Measurements from ENCODE around the gene JAK3. TPM values are rescaled to one million over a fixed set of nuclear protein-coding genes. Genes with fewer than 3 reads are reported as not detected.
A peak's percentile ranks its signal among the peaks of the same experiment; 100 is the strongest.

JAK3 gene
- total RNA-seq, 1 experiment from 2014 or later: 3.3 TPM

GRCh38 chr19:17775991-17776803 is 71.6 kb downstream of the JAK3 start:
- no peak overlapping the region for H3K23ac ChIP-seq (ENCODE audit: insufficient read length, low read depth, low read length)
- no peak overlapping the region for H4K8ac ChIP-seq (replicated peaks; ENCODE audit: insufficient read length, low read depth, low read length)
- H2BK20ac ChIP-seq (ENCODE audit: low read depth, low read length, poor library complexity, severe bottlenecking): no peak overlapping the region
- no peak overlapping the region for H4K5ac ChIP-seq (ENCODE audit: insufficient read length, low read depth, low read length)
- no peak overlapping the region for H3K9ac ChIP-seq (ENCODE audit: extremely low read depth, insufficient read length, low read length)
- no peak overlapping the region for H3K4me2 ChIP-seq (ENCODE audit: insufficient read depth, insufficient read length, low read length)
- no peak overlapping the region for H3K18ac ChIP-seq (ENCODE audit: insufficient read length, low read depth, low read length)
- H2BK12ac ChIP-seq (ENCODE audit: insufficient read length, low read depth, low read length): no peak overlapping the region
- Mint-ChIP-seq H3K4me3 (no peak overlapping the region; a peak in 1 of 5 replicates), H3K27me3 (ENCODE audit: low read depth) (0 out of 2 replicates have a peak, but pooled peaks cover 2% of the 10 kb centered on the region), H3K27ac (peak overlapping the region in 2 of 3 experiments; percentile 20 to 32; a peak in 2 of 7 replicates), H3K9me3 (peaks cover 0 to 2% of the 10 kb centered on the region in 2 experiments; a peak in 1 of 5 replicates), H3K4me1 (peaks cover 13 to 23% of the 10 kb centered on the region in 2 experiments), H3K36me3 (ENCODE audit: insufficient read depth in 1 of 3, low read depth in 3 of 3) (peaks cover 2 to 8% (median 8%) of the 10 kb centered on the region in 3 experiments; a peak in 6 of 7 replicates)
- H3K23me2 ChIP-seq (ENCODE audit: insufficient read length, low read depth, low read length, poor library complexity, severe bottlenecking): peaks cover 13% of the 10 kb centered on the region
- no peak overlapping the region for H3K14ac ChIP-seq (ENCODE audit: insufficient read depth, low read length)
- H2AK5ac ChIP-seq (ENCODE audit: insufficient read length, low read length): no peak overlapping the region
- H3K27me3 ChIP-seq (ENCODE audit: insufficient read depth, low read length): no peaks in the 10 kb centered on the region
- no peak overlapping the region for H3K27ac ChIP-seq (ENCODE audit: insufficient read length, low read depth, low read length)
- no peak overlapping the region for H2AFZ ChIP-seq (ENCODE audit: low read length)
- TF ChIP-seq CTCF (conservative IDR thresholded peaks at IDR 0.05): no peak
- no CpG with 5 or more reads among the region's 27 CpGs for WGBS (ENCODE audit: extremely low coverage, insufficient read length, low lambda C conversion rate)
- peaks cover 2% of the 10 kb centered on the region for H4K20me1 ChIP-seq (ENCODE audit: control insufficient read depth, insufficient read depth, insufficient read length)
- no peak overlapping the region for H2BK5ac ChIP-seq (ENCODE audit: insufficient read length, low read length)
- DNase-seq: no peak
- no peak overlapping the region for H2BK15ac ChIP-seq (ENCODE audit: low read depth, low read length)
- H3K79me1 ChIP-seq (ENCODE audit: insufficient read depth, low read depth, low read length, poor library complexity, severe bottlenecking): no peaks in the 10 kb centered on the region
- no peak overlapping the region for H3K56ac ChIP-seq (ENCODE audit: insufficient read length, low read depth, low read length)
- H4K91ac ChIP-seq (ENCODE audit: insufficient read length, low read depth, low read length): no peak overlapping the region
- H3T11ph ChIP-seq (ENCODE audit: low read length): no peak overlapping the region
- no peaks in the 10 kb centered on the region for H3K4me1 ChIP-seq (ENCODE audit: insufficient read depth, low read length)
- H3K79me2 ChIP-seq (ENCODE audit: insufficient read depth, low read length): no peaks in the 10 kb centered on the region
- no peak overlapping the region for H3K4ac ChIP-seq (ENCODE audit: low read depth, low read length)
- no peak overlapping the region for H2BK120ac ChIP-seq (ENCODE audit: low read depth, low read length, poor library complexity, severe bottlenecking)
- H3K9me3 ChIP-seq (ENCODE audit: control insufficient read depth, low read depth, low read length): no peaks in the 10 kb centered on the region
